Fibroblast of lung (primary cell): ENCODE data around the gene BRD1. TPM values are rescaled to one million over a fixed set of nuclear protein-coding genes. Genes with fewer than 3 reads are reported as not detected.

Experiments used
- DNase-seq, 2 donors: peaks; one replicate each; pipeline versions ENCODE4 v3.0.0 to v3.0.0-alpha.2; 2010; ENCODE audit warnings: low read depth in 2 of 2
- H2AFZ ChIP-seq: 2 replicates; pipeline ENCODE4 v1.5.1; 2012; ENCODE audit warnings: low read length, control low read depth, inconsistent platforms
- H3K27ac ChIP-seq: 2 replicates; pipeline ENCODE4 v1.5.1; 2011; ENCODE audit warnings: low read length, control low read depth; ENCODE audit not compliant: insufficient read depth
- H3K27me3 ChIP-seq: 2 replicates; pipeline ENCODE4 v1.5.1; 2011; ENCODE audit warnings: mild to moderate bottlenecking, low read length; ENCODE audit not compliant: control insufficient read depth, insufficient read depth
- H3K36me3 ChIP-seq: 2 replicates; pipeline ENCODE4 v1.5.1; 2011; ENCODE audit warnings: low read length; ENCODE audit not compliant: control insufficient read depth, insufficient read depth
- H3K4me1 ChIP-seq: 2 replicates; pipeline ENCODE4 v1.5.1; 2011; ENCODE audit warnings: low read length; ENCODE audit not compliant: control insufficient read depth, insufficient read depth; ENCODE audit errors: extremely low read depth
- H3K4me2 ChIP-seq: 2 replicates; pipeline ENCODE4 v1.5.1; 2011; ENCODE audit warnings: low read length, control low read depth; ENCODE audit not compliant: insufficient read depth; ENCODE audit errors: extremely low read depth
- H3K4me3 ChIP-seq, 4 experiments: fragments of 200-600 bp in 1 of 4; sonication (generic) in 1 of 4; replicated peaks in 1 of 4; 2 replicates each; pipeline ENCODE4 v1.5.1; 2011 to 2016; ENCODE audit warnings: low read length in 4 of 4, low read depth in 3 of 4, mild to moderate bottlenecking in 3 of 4, control low read depth in 2 of 4, inconsistent platforms in 1 of 4, mixed read lengths in 1 of 4; ENCODE audit not compliant: insufficient read depth in 1 of 4; ENCODE audit errors: control extremely low read depth in 1 of 4
- H3K79me2 ChIP-seq: 2 replicates; pipeline ENCODE4 v1.5.1; 2012; ENCODE audit warnings: mild to moderate bottlenecking, low read length, inconsistent platforms; ENCODE audit not compliant: control insufficient read depth, insufficient read depth
- H3K9ac ChIP-seq: 2 replicates; pipeline ENCODE4 v1.5.1; 2011; ENCODE audit warnings: mild to moderate bottlenecking, low read length, control low read depth; ENCODE audit not compliant: insufficient read depth
- H3K9me3 ChIP-seq: 2 replicates; pipeline ENCODE4 v1.5.1; 2012; ENCODE audit warnings: low read depth, low read length; ENCODE audit not compliant: control insufficient read depth, insufficient read depth
- H4K20me1 ChIP-seq: 2 replicates; pipeline ENCODE4 v1.5.1; 2011; ENCODE audit warnings: low read length; ENCODE audit not compliant: control insufficient read depth, insufficient read depth; ENCODE audit errors: extremely low read depth
- CTCF ChIP-seq, 2 donors: IDR thresholded peaks in 1 of 2; conservative IDR thresholded peaks in 1 of 2; 1 replicate in 1 of 2; 2 replicates in 1 of 2; pipeline ENCODE4 v1.5.1; 2011 to 2012; ENCODE audit warnings: low read length in 2 of 2, control low read depth in 1 of 2, inconsistent platforms in 1 of 2, low read depth in 1 of 2, mild to moderate bottlenecking in 1 of 2
- EZH2 ChIP-seq: IDR thresholded peaks from 2 replicates; pipeline ENCODE4 v1.5.1; 2012; ENCODE audit warnings: low read length, control low read depth, mild to moderate bottlenecking; ENCODE audit errors: missing control alignments
- polyA plus RNA-seq, 2 donors: library from polyadenylated mRNA; depleted of rRNA in 1 of 2; stranded (reverse) in 1 of 2; unstranded in 1 of 2; fragments of >200 nt; gene quantifications; 2 replicates each; pipeline ENCODE4 v1.2.1, GENCODE V29; 2011 to 2012; ENCODE audit warnings: missing spikeins in 1 of 2
- total RNA-seq: library from RNA; depleted of rRNA; stranded (reverse); fragments of >200 nt; gene quantifications from 2 replicates; pipeline ENCODE4 v1.2.1, GENCODE V29; 2014

BRD1 gene
- total and polyA plus RNA-seq, 2 donors (not counting 1 experiment from before 2014, with no cell fraction given) = 4.3 to 26.6 TPM

GRCh38 chr22:49760630-49761571 is 66.8 kb downstream of the BRD1 start:
- no peaks in the 10 kb centered on the region for H3K27me3 ChIP-seq
- H3K9ac ChIP-seq = no peak overlapping the region
- H4K20me1 ChIP-seq = no peaks in the 10 kb centered on the region
- no peak for DNase-seq
- TF ChIP-seq CTCF (conservative IDR thresholded peaks at IDR 0.05 in 1 of 2, IDR thresholded peaks at IDR 0.05 in 1 of 2; ENCODE audit: low read depth in 1 of 2, low read length in 2 of 2) (no peak), EZH2 (no peak)
- H3K36me3 ChIP-seq = no peaks in the 10 kb centered on the region
- H3K4me3 ChIP-seq = no peak overlapping the region
- no peaks in the 10 kb centered on the region for H3K79me2 ChIP-seq
- no peak overlapping the region for H2AFZ ChIP-seq
- H3K9me3 ChIP-seq = no peaks in the 10 kb centered on the region
- H3K4me1 ChIP-seq = no peaks in the 10 kb centered on the region
- H3K4me2 ChIP-seq = no peak overlapping the region
- H3K27ac ChIP-seq = no peak overlapping the region

- H3K79me2 ChIP-seq = no peaks in the 10 kb centered on the region
- DNase-seq = no peak
- no peak overlapping the region for H3K4me3 ChIP-seq
- H2AFZ ChIP-seq = no peak overlapping the region
- no peak overlapping the region for H3K4me2 ChIP-seq
- H3K9ac ChIP-seq = no peak overlapping the region
- no peaks in the 10 kb centered on the region for H3K36me3 ChIP-seq
- H4K20me1 ChIP-seq = no peaks in the 10 kb centered on the region
- no peaks in the 10 kb centered on the region for H3K9me3 ChIP-seq
- no peak overlapping the region for H3K27ac ChIP-seq
- H3K27me3 ChIP-seq = no peaks in the 10 kb centered on the region
- no peaks in the 10 kb centered on the region for H3K4me1 ChIP-seq
- TF ChIP-seq CTCF (conservative IDR thresholded peaks at IDR 0.05 in 1 of 2, IDR thresholded peaks at IDR 0.05 in 1 of 2; ENCODE audit: low read depth in 1 of 2, low read length in 2 of 2) (no peak), EZH2 (no peak)
These were observed 67.4 kb downstream of the BRD1 start for GRCh38 chr22:49760280-49760629.

- H4K20me1 ChIP-seq = no peaks in the 10 kb centered on the region
- H3K36me3 ChIP-seq = no peaks in the 10 kb centered on the region
- TF ChIP-seq EZH2 = no peak
- no peak for TF ChIP-seq CTCF (conservative IDR thresholded peaks at IDR 0.05 in 1 of 2, IDR thresholded peaks at IDR 0.05 in 1 of 2; ENCODE audit: low read depth in 1 of 2, low read length in 2 of 2)
- no peaks in the 10 kb centered on the region for H3K27me3 ChIP-seq
- no peaks in the 10 kb centered on the region for H3K79me2 ChIP-seq
- H3K9me3 ChIP-seq = no peaks in the 10 kb centered on the region
- no peak overlapping the region for H3K9ac ChIP-seq
- DNase-seq = no peak
- no peaks in the 10 kb centered on the region for H3K4me1 ChIP-seq
- no peak overlapping the region for H3K4me2 ChIP-seq
- no peak overlapping the region for H2AFZ ChIP-seq
- no peak overlapping the region for H3K27ac ChIP-seq
- H3K4me3 ChIP-seq = no peak overlapping the region
These were observed 71.0 kb downstream of the BRD1 start for GRCh38 chr22:49756676-49757075.
